Peyer's patch (tissue), 4 donors: ENCODE data around the gene SESN3. TPM values are rescaled to one million over a fixed set of nuclear protein-coding genes. Genes with fewer than 3 reads are reported as not detected.

ENCODE experiments used
- DNase-seq, 3 donors: peaks; one replicate each; pipeline ENCODE4 v3.0.0-alpha.2; 2017 to 2019
- H3K27ac ChIP-seq, 4 donors: fragments of 200-600 bp; sonication (generic); one replicate each; pipeline ENCODE4 v1.5.1; 2016 to 2019
- H3K27me3 ChIP-seq, 2 donors: fragments of 200-600 bp; sonication (generic); one replicate each; pipeline ENCODE4 v1.5.1; 2019
- H3K36me3 ChIP-seq, 3 donors: fragments of 200-600 bp; sonication (generic); one replicate each; pipeline ENCODE4 v1.5.1; 2016 to 2019
- H3K4me1 ChIP-seq, 4 donors: fragments of 200-600 bp; sonication (generic); one replicate each; pipeline ENCODE4 v1.5.1; 2016 to 2019
- H3K4me3 ChIP-seq, 4 donors: fragments of 200-600 bp; sonication (generic); 1 replicate in 3 of 4; 2 replicates in 1 of 4; pipeline ENCODE4 v1.5.1; 2016 to 2019; ENCODE audit warnings: mild to moderate bottlenecking in 1 of 4
- H3K9me3 ChIP-seq, 4 donors: fragments of 200-600 bp; sonication (generic); one replicate each; pipeline ENCODE4 v1.5.1; 2016 to 2019; ENCODE audit warnings: mild to moderate bottlenecking in 1 of 4
- CTCF ChIP-seq, 6 experiments: fragments of 450-650 bp in 4 of 6; fragments of 200-600 bp in 2 of 6; sonication (generic) in 1 of 6; IDR thresholded peaks; one replicate each; pipeline ENCODE4 v1.5.1; 2017 to 2019; ENCODE audit warnings: antibody characterized with exemption in 6 of 6, mild to moderate bottlenecking in 3 of 6, moderate library complexity in 1 of 6
- POLR2A ChIP-seq, 2 donors: fragments of 450-650 bp; IDR thresholded peaks; one replicate each; pipeline ENCODE4 v1.5.1; 2017; ENCODE audit warnings: antibody characterized with exemption in 2 of 2, mild to moderate bottlenecking in 2 of 2, moderate library complexity in 2 of 2
- total RNA-seq, 4 donors: library from RNA; depleted of rRNA; stranded (reverse); fragments of >200 nt; gene quantifications; one replicate each; pipeline ENCODE4 v1.1.0, GENCODE V29; 2016

SESN3 gene
- total RNA-seq, 4 donors from 2014 or later: 23.1 to 52.8 (median 28.4) TPM

DNA sequence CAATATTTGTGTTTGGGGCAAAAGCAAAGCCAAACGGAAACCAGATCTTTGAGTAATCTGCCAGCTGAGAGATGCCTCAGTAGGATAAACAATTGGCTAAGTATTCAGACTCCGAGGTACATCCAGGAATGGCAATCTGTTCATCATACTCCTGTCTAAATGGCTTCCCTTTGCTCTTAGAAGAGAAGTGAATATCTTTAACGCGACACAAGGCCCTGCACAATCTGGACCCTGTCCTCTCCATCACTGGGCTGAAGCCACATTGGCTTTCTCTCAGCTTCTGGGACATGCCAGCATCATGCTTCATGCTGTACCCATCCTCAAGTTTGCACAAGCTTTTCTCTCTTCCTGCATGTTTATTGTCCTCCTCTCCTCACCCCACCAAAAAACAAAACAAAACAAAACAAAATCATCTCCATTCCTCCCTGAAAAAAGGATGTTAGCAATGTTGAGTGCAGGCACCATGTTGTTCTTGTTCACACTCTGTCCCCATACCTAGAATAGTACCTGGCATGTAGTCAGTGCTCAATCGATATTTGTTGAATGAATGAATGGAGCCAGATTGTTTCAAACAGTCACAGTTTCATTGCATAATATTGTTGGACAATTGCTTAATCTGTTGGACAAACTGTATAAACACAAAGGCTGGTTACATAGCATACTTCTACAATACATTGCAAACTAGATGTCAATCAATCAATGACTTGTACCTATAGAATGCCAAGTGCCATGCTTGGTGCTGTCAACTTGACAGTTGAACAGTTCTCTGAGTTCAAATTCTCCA lies 38.2 kb upstream of the SESN3 start:
- TF ChIP-seq CTCF (IDR thresholded peaks at IDR 0.05) (no peak), POLR2A (IDR thresholded peaks at IDR 0.05) (no peak)
- Histone ChIP-seq H3K9me3 (no peaks in the 10 kb centered on the region), H3K27me3 (no peaks in the 10 kb centered on the region), H3K4me3 (no peak overlapping the region), H3K4me1 (no peaks in the 10 kb centered on the region), H3K27ac (no peak overlapping the region), H3K36me3 (no peaks in the 10 kb centered on the region)
- DNase-seq: no peak

GRCh38 chr11:95268391-95268790 lies 37.4 kb upstream of the SESN3 start:
- no peaks in the 10 kb centered on the region for H3K4me1 ChIP-seq
- no peaks in the 10 kb centered on the region for H3K9me3 ChIP-seq
- DNase-seq: no peak
- no peaks in the 10 kb centered on the region for H3K27me3 ChIP-seq
- H3K27ac ChIP-seq: no peak overlapping the region
- no peak overlapping the region for H3K4me3 ChIP-seq
- no peaks in the 10 kb centered on the region for H3K36me3 ChIP-seq
- TF ChIP-seq CTCF (IDR thresholded peaks at IDR 0.05) (no peak), POLR2A (IDR thresholded peaks at IDR 0.05) (no peak)

GRCh38 chr11:95267601-95268213 lies 36.7 kb upstream of the SESN3 start:
- H3K36me3 ChIP-seq: no peaks in the 10 kb centered on the region
- no peak overlapping the region for H3K4me3 ChIP-seq
- no peaks in the 10 kb centered on the region for H3K4me1 ChIP-seq
- TF ChIP-seq POLR2A (IDR thresholded peaks at IDR 0.05) (no peak), CTCF (IDR thresholded peaks at IDR 0.05) (no peak)
- no peaks in the 10 kb centered on the region for H3K27me3 ChIP-seq
- H3K27ac ChIP-seq: no peak overlapping the region
- DNase-seq: no peak
- no peaks in the 10 kb centered on the region for H3K9me3 ChIP-seq

GRCh38 chr11:95266751-95267374 lies 35.9 kb upstream of the SESN3 start:
- Histone ChIP-seq H3K27ac (no peak overlapping the region), H3K36me3 (no peaks in the 10 kb centered on the region), H3K4me3 (no peak overlapping the region), H3K27me3 (no peaks in the 10 kb centered on the region), H3K9me3 (no peaks in the 10 kb centered on the region), H3K4me1 (no peaks in the 10 kb centered on the region)
- DNase-seq: no peak
- TF ChIP-seq CTCF (IDR thresholded peaks at IDR 0.05): no peak
- TF ChIP-seq POLR2A (IDR thresholded peaks at IDR 0.05): no peak

- no peak overlapping the region for H3K4me3 ChIP-seq
- H3K36me3 ChIP-seq: no peaks in the 10 kb centered on the region
- H3K27me3 ChIP-seq: no peaks in the 10 kb centered on the region
- H3K27ac ChIP-seq: no peak overlapping the region
- no peaks in the 10 kb centered on the region for H3K4me1 ChIP-seq
- DNase-seq: no peak
- no peaks in the 10 kb centered on the region for H3K9me3 ChIP-seq
- TF ChIP-seq POLR2A (IDR thresholded peaks at IDR 0.05): no peak
- no peak for TF ChIP-seq CTCF (IDR thresholded peaks at IDR 0.05)
These were observed 33.9 kb upstream of the SESN3 start for GRCh38 chr11:95264881-95265280.
